GM08714 (cell line): Measurements from ENCODE around the gene DOLPP1.
"Not testable (repeated sequence)": the region's sequence is repeated elsewhere in the genome, so short reads cannot be mapped to it uniquely, and the experiment has no call there.

Source experiments
- H3K4me3 ChIP-seq: fragments of 200-500 bp; sonication (Bioruptor generic); 2 replicates; pipeline ENCODE4 v1.5.1; 2014; ENCODE audit warnings: mild to moderate bottlenecking, low read length, inconsistent platforms
- ZNF274 ChIP-seq: IDR thresholded peaks from 2 replicates; pipeline ENCODE4 v1.6.1; 2012; ENCODE audit warnings: mild to moderate bottlenecking, low read depth, low read length

Gene DOLPP1

GRCh38 chr9:129126749-129127618, 46.1 kb downstream of the DOLPP1 start:
- no peak overlapping the region for H3K4me3 ChIP-seq
- TF ChIP-seq ZNF274: no peak

DNA sequence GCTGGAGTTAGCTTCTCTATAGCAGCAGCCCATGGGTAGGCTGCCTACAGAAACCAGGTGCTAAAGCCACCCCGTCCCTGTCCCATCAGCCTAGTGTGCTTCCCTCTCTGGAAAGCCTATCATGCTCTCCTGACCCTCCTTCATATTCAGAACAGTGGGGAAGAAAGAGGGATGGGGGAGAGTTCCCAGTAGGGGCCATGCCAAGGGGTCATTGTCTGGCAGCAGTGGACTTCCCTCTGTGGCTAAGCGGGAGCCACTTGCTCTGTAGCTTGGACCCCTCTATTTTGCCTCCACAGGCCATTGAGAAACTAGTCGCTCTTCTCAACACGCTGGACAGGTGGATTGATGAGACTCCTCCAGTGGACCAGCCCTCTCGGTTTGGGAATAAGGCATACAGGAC, 47.8 kb downstream of the DOLPP1 start:
- no peak overlapping the region for H3K4me3 ChIP-seq
- no peak for TF ChIP-seq ZNF274

GRCh38 chr9:129130271-129130670, 49.4 kb downstream of the DOLPP1 start:
- not testable (repeated sequence) for H3K4me3 ChIP-seq

- no peak overlapping the region for H3K4me3 ChIP-seq
- no peak for TF ChIP-seq ZNF274
Observed at GRCh38 chr9:129130791-129131190, 49.9 kb downstream of the DOLPP1 start.

GRCh38 chr9:129131300-129132145, 50.6 kb downstream of the DOLPP1 start:
- no peak for TF ChIP-seq ZNF274

DNA sequence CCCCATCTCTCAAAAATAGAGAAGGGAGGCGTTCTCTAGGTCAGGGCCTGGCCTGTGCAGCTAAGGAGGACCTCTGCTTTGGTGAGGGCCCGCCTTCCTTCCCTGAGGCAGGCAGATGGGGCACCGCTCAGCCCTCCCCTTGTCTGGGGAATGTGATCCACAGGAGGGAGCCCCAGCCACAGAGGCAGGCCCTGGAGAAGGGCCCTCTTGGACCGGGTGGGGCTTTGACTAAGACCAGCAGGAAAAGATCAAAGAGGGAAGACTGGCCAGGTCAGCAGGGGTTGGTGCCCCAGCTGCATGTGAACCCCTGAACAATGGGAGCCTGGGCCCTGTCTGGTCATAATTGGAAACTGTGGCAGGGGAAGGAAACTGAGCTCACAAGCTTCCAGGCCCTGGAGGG, 52.2 kb downstream of the DOLPP1 start:
- no peak overlapping the region for H3K4me3 ChIP-seq
- TF ChIP-seq ZNF274: no peak

More at GRCh38 chr9:129131300-129132145, 50.6 kb downstream of the DOLPP1 start:
- no peak overlapping the region for H3K4me3 ChIP-seq

GRCh38 chr9:129135476-129135875, 54.6 kb downstream of the DOLPP1 start:
- no peak for TF ChIP-seq ZNF274
- H3K4me3 ChIP-seq: no peak overlapping the region

DNA sequence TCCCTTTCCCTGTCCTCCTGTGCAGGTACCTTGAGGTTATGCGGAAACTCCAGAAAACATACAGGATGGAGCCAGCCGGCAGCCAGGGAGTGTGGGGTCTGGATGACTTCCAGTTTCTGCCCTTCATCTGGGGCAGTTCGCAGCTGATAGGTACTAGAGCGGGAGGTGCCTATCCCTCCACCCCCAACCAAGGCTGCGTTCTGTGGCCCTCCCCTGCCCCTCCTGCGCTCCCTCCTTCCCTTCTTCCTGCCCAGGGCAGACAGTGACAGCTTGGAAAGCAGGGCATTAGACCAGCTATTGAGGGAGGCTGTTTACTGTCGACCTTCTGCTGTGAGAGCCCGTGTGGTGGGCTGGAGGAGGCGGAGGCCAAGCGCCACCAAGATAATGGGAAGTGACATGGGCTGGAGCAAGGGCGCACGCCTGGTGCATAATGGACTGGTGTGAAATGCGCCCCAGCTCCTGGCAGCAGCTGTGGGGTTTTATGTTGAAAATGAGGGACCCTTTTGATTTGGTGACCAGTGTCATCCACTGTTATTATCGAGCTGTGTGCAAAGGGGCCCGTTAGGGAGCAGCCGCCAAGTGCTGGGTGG, 55.6 kb downstream of the DOLPP1 start:
- H3K4me3 ChIP-seq: no peak overlapping the region
- no peak for TF ChIP-seq ZNF274

GRCh38 chr9:129137292-129138143, 56.6 kb downstream of the DOLPP1 start:
- no peak overlapping the region for H3K4me3 ChIP-seq
- TF ChIP-seq ZNF274: no peak

DNA sequence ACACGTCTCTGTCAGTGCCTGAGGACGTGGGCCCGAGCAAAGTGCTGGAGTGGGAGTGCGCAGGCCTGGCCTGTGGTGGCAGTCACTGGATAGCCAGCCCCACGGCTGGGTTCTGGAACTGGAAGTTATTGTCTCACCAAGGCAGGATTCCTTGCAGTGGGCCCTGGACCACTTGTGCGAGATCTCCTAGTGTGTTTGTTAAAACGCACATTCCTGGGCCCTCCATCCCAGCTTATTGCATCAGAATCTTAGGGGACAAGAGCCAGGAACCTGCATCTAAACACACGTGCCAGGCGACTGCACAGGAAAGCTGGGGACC, 57.2 kb downstream of the DOLPP1 start:
- H3K4me3 ChIP-seq: no peak overlapping the region
- no peak for TF ChIP-seq ZNF274

GRCh38 chr9:129138476-129139232, 57.7 kb downstream of the DOLPP1 start:
- TF ChIP-seq ZNF274: no peak

GRCh38 chr9:129139233-129139992, 58.5 kb downstream of the DOLPP1 start:
- no peak for TF ChIP-seq ZNF274
- H3K4me3 ChIP-seq: peak overlapping the region; percentile 36; the same call in 1 of the 2 replicates

More at GRCh38 chr9:129138476-129139232, 57.7 kb downstream of the DOLPP1 start:
- no peak overlapping the region for H3K4me3 ChIP-seq
